GM21390 (cell line): ENCODE data around the gene MBOAT2.

Source experiments
- ATAC-seq: cut with Tn5 transposase; IDR thresholded peaks from one replicate; pipeline ENCODE4 v1.9.1; 2021; ENCODE audit not compliant: unreplicated experiment

The MBOAT2 gene

GRCh38 chr2:9018534-9018933 is 15.1 kb upstream of the MBOAT2 start:
- no peak for ATAC-seq

- ATAC-seq: no peak
Observed at GRCh38 chr2:9018109-9018508, 14.6 kb upstream of the MBOAT2 start.

GRCh38 chr2:9017411-9017810 is 13.9 kb upstream of the MBOAT2 start:
- ATAC-seq: no peak

- ATAC-seq: no peak
Observed at GRCh38 chr2:9015998-9016397, 12.5 kb upstream of the MBOAT2 start.

- ATAC-seq: no peak
Observed at GRCh38 chr2:9013403-9013802, 9.9 kb upstream of the MBOAT2 start.

- no peak for ATAC-seq
Observed at GRCh38 chr2:9010866-9011265, 7.4 kb upstream of the MBOAT2 start.

GRCh38 chr2:9008951-9009664 is 5.6 kb upstream of the MBOAT2 start:
- no peak for ATAC-seq

GRCh38 chr2:9006368-9006767 is 2.9 kb upstream of the MBOAT2 start:
- ATAC-seq: no peak

- peak; percentile 11 for ATAC-seq
Observed at GRCh38 chr2:9004338-9005204, 1.1 kb upstream of the MBOAT2 start.

- ATAC-seq: no peak
Observed at GRCh38 chr2:9003366-9003615, 193 bp downstream of the MBOAT2 start.

GRCh38 chr2:9002637-9003365 is 683 bp downstream of the MBOAT2 start:
- ATAC-seq: no peak

GRCh38 chr2:9002313-9002636 is 1.2 kb downstream of the MBOAT2 start:
- no peak for ATAC-seq

GRCh38 chr2:9001778-9002177 is 1.7 kb downstream of the MBOAT2 start:
- ATAC-seq: no peak

- ATAC-seq: no peak
Observed at GRCh38 chr2:9001229-9001628, 2.3 kb downstream of the MBOAT2 start.

GRCh38 chr2:9000442-9000841 is 3.0 kb downstream of the MBOAT2 start:
- no peak for ATAC-seq

GRCh38 chr2:8999797-9000196 is 3.7 kb downstream of the MBOAT2 start:
- no peak for ATAC-seq

GRCh38 chr2:8999102-8999446 is 4.4 kb downstream of the MBOAT2 start:
- ATAC-seq: no peak

GRCh38 chr2:8998418-8999101 is 4.9 kb downstream of the MBOAT2 start:
- ATAC-seq: no peak

- ATAC-seq: no peak
Observed at GRCh38 chr2:8997631-8998030, 5.9 kb downstream of the MBOAT2 start.

GRCh38 chr2:8997108-8997507 is 6.4 kb downstream of the MBOAT2 start:
- no peak for ATAC-seq

GRCh38 chr2:8996006-8996405 is 7.5 kb downstream of the MBOAT2 start:
- ATAC-seq: no peak

GRCh38 chr2:8994386-8994785 is 9.1 kb downstream of the MBOAT2 start:
- no peak for ATAC-seq
